GM18868 (cell line): ENCODE data around the gene KRT74.

ENCODE experiments used
- ATAC-seq: cut with Tn5 transposase; IDR thresholded peaks from one replicate; pipeline ENCODE4 v1.9.1; 2021; ENCODE audit warnings: mild to moderate bottlenecking, moderate library complexity; ENCODE audit not compliant: unreplicated experiment

The KRT74 gene

DNA sequence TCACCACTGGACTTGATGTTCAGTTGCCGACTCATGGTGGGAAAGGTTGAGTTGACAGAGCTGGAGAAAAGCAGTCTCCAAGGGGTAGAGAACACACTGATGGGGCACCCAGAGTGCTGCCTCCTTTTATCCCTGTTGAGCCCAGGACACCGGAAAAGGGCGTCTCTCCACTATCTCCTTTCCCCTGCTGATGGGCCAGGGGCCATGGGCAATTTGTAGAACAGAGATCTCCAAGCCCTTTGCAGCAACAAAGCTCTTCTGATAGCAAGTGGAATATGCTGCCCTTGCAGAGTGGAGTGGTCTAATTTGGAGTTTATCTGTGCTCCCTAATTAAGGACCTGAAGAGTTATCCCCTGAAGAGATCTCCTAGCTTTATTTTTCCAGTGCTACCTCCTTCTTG lies at the start of gene KRT74:
TSS of gene KRT74 (minus strand) at position 101 of the 400 bp plus-strand sequence. CDS start at position 35, 66 bp downstream.
- no peak for ATAC-seq

DNA sequence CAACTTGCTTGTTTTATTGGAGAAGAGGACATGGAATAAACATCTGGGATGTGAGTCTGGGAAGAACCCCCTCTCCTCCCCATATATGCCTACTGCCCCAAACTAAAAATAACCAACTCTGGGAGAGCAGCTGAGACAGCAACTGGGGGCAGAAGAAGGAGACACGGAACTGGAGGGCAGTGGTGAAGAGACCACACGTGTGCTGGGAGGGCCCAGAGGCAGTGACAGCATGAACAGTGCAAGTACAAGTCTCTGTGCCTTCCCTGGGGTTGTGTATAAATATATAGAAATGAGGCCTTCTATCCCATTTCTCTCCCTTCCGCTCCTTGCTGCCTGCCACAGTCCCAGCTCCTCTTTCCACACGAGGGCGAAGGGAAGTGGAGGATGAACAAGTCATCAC lies 48.7 kb upstream of the KRT74 start:
- no peak for ATAC-seq

DNA sequence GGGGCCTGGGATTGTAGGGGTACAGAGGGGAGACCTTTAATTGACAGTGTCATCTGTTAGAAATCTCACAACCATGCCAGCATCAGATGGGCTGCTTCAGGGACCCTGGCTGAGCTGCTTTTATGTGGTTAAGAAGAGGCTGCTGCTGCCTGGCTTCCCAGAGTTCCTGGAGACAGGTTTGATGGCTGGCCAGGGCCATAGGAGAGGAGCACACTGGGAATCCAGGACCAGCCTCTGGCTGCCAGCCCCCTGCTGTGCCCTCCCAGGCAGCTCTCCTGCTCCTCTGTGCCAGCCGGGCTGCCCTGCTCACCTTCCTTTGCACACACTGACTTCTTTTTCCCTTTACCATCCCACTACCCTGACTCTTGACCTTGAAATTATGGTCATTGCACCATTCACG lies 45.2 kb upstream of the KRT74 start:
- no peak for ATAC-seq

GRCh38 chr12:52618216-52618615 lies 44.6 kb upstream of the KRT74 start, which contains the start of gene KRT73:
Gene KRT73 (minus strand): TSS chr12:52618559. CDS start chr12:52618524, 35 bp downstream.
- ATAC-seq = no peak

- no peak for ATAC-seq
Observed at GRCh38 chr12:52617403-52617785, 43.8 kb upstream of the KRT74 start.

DNA sequence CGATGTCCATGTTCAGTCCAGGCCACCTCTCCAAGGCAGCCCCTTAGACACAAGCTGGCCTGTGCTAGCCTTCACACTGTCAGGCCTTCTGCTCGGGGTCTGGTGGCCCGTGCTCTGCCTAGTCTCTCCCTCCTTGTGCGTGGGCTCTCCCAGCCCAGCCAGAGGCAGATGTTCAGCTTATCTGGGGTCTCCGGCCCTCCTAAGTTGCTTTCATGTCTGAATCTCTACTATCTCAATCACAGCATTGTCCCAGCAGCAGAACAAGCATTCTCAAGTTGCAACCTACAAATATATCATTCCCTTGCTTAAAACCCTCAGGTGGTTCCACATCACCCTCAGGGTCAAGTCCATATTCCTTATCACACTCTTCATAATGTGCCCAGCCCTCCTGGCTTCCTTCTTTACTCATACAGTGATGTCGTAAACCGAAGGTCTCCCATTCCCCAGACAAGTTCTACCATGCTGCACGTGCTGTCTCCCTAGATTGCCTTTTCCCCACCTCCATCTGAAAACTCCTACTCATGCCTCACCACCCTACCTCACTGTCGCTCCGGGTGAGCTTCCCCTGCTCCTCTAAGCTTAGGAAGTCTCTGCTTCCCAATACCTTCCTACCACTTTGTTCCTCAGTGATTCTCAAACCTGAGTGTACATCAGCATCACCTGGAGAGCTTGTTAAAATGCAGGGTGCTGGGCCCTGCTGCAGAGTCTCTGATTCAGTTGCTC lies 43.2 kb upstream of the KRT74 start:
- no peak for ATAC-seq

- no peak for ATAC-seq
Observed at GRCh38 chr12:52615912-52616311, 42.3 kb upstream of the KRT74 start.

- ATAC-seq = no peak
Observed at GRCh38 chr12:52615208-52615868, 41.7 kb upstream of the KRT74 start.

DNA sequence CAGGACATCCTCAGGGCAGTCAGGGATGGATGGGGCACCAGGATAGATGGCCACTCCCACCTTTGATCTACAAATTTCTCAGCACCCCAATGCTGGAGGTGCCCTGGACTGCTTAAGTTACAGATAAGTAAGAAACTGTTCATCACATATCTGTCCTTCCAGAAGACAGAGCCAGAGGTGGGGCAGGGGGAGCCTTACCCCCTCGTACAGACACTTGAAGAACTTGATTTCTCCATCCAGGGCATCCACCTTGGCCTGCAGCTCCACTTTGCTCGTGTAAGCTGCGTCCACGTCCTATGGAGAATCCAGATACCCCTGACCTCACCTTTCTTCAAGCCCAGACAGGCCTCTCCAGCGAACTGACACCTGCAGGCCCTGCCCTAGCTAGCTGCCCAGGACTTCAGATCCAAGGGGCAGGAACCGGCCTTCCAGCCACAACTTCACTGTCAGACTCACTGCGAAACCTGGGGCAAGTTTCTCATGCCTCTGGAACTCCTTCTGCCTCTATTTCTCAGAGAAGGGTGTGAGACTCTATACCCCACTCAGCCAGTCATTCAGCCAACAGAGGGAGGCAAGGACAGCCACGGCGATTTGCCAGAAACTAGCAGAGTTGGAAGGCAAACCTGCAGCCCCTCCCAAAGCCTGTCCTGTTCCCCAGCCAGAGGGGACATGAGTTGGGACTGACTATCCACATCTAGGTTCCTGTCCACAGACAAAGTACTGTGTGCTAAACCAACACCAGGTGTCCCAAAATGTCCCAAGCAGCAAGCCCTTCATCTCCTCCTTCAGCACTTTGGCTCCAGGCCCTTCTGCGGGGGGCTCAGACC lies 41.0 kb upstream of the KRT74 start:
- ATAC-seq = no peak

GRCh38 chr12:52613384-52614030 lies 39.9 kb upstream of the KRT74 start:
- no peak for ATAC-seq

DNA sequence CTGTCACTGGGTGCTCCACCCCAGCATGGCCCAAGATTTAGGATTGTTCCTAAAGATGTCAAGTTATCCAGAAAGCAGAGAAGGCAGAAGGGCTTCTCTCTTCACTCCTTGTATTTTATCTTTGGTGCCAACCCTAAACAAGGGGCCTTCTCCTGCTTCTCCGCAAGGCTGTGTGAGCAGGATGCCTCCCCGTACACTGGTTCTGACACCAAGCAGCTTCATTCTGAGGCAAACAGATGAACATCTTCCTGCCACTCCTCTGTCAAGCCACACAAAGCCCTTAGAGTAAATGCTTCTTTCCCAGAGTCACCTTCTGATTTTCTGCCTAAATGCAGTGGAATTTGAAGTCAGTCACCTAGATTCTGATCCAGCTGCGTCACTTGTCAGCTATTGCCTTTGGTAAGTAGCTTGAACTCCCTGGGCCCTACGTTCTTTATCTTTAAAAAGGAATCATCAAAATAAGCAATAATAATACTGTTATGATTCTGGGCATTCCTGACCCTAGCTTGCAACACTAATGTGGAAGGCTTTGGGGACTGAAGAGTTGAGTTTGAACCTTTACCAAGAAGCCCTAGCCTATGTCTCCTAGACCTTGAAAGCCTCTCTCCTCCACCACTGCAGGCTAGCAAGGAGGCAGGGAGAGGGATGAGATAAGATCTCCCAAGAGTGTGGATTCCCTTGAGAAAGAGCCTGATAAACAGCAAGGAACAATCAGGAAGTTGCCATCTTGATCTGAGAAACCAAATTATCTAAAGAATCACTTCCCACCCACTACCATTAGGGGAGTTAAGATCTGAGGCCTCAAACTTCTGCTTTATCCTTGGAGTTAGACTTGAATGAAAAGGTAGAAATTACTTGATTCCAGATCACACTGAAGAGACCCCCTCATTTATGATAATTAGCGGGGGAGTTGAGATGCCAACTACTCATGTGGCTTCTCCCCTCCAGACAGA lies 39.1 kb upstream of the KRT74 start:
- ATAC-seq = no peak

- ATAC-seq = no peak
Observed at GRCh38 chr12:52611080-52611468, 37.4 kb upstream of the KRT74 start.

DNA sequence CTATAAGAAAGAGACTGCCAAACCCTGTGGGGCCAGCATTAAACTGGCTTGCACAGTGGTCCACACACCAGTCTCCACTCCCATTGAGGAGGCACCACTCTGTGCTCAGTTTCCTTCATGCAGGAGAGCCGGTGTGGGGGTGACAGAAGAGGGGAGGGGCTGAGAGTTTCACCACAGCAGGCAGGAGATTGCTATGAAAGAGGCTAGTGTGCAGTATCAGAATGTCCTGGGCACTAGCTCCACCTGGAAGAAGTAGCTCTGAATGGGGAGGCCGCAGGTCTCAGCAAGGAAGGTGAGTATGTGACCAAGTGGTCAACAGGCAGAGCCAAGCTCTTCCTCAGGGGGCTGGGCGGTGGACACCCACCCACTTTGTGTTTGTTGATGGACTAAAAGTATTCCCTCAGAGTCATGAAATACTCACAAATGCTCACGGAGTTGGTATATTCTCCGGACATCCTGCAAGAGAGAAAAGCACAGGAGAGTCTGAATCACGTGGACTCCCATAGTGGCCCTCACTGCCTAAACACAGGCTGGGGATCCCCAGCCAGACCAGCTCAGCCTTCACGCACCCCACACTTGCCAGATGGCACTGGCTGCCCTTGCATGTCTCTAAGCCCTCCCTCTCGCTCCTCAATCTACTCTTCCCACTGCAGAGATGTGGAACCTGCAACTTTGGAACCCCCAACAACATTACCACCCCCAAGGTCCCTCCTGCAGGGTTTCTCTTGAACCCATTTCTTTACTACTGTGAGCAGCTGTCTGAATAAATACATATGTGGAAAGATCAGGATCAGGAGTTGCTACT lies 35.4 kb upstream of the KRT74 start:
- ATAC-seq = no peak

DNA sequence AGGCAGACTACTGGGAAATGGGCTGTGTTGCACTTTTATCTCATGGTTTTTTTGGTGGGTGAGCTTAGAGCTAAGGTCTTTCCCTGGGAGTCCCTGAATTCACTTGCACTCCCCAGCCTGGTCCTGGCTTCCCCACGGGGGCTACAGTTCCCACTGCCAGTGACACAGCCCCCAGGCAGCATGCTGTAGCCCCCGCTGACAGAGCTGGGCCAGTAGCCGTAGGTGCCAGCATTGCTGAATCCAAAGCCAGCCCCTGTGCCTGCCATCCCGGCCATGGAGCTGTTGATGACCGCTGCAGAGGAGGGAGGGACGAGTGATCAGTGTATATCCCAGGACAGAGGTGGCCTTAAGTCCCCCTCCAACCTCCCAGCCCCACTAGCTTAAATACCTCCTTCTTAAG lies 34.5 kb upstream of the KRT74 start:
- no peak for ATAC-seq

DNA sequence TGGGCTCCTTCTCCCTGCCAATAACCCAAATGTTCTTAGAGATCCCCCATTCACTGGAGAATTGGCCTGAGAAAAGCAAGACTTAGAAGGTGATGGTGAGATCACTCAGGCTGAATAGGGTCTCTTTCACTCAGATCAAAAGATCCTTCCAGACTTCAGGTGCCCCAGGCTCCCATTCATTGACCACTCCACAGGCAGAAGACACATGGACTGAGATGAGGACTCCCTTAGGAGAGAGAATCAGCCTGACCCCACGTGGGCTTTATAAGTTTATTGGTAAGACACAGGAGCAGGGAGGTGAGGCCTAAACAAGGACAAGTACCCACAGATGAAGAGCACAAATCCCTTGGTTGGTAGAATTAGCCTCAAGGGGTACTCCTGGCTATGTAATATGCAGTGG lies 33.7 kb upstream of the KRT74 start:
- no peak for ATAC-seq

DNA sequence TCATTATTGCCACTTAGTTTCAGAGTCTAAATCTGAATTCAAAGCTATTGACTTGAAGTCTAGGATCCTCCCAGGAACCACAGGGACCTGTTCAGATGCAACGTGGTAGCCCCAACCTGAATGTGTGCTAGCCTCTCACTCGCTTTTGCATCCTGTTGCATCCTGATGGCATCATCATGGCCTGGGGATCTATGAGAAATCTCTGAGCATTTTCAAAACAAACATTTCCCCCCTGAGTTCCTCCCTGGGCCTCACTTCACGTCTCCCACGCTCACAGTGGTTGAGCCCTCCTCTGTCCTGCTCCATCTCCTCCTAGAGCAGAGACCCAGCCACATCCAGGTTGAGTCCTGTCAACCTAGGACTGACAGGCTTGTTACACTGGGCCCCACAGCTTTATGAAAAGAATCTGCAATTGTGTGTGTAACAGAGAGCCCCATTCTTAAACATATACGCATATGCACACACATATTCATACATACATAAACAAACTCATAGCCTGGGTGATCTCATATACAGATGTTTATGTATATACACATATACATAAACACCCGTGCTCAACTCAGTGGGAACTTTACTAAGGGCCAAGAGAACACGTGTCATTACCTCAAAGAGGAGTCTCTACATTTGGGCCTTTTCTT lies 33.1 kb upstream of the KRT74 start:
- no peak for ATAC-seq

DNA sequence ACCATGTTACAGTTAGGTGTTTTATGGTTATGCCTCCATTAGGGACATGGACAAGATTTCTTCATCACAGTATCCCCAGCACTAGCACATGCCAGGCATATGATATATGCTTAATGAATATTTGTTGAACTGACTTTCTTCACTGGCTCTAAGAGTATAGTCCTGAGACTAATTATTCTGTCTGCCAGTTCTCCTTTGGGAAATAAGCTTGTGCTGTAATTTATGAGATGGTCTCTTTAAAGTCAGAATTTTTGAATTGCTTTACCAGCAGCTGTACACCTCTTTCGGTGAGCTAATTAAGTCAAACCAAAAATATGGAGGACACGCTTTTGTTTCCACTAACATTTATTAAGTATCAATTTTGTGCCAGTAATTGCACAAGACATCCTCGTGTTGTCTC lies 32.5 kb upstream of the KRT74 start:
- no peak for ATAC-seq

- ATAC-seq = no peak
Observed at GRCh38 chr12:52605542-52605941, 31.9 kb upstream of the KRT74 start.

DNA sequence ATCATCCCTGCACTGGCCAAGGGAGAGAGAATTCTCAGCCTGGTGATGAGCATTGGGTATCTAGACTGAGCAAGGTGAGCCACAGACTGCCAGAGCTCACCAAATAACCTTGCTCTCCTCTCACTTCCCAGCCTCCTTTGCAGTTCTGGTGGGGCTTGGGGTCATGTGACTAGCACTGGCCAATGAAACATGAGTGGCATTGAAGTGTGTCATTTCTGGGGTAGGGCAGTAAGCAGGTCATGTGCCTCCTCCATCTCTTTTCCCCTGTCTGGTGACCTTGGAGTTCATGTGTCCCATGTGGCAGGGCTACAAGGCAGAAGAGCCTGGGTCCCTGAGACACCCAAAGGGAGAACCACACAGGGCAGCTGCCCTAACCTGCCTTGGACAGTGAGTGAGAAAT lies 31.2 kb upstream of the KRT74 start:
- no peak for ATAC-seq
